ENCODE results near the gene CHST3.

The CHST3 gene

DNA sequence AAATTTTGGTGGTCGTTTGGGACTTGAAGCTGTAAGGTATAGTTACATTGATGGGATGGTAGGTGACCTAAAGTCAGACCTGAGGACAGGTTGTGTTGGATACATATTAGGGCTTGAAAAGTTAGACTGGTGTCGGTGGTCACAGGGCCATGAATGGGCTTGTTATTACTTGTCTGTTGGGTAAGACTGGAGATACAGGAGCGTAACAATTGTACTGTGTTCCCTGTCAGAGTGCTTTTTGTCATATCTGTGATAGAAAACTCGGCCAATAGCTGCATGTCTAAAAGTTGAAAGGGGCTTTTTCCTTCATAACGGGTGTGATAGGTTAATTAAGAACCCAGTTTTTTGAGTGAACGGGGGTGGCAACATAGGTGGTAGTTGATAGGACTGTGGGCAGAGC, 13.5 kb upstream of the CHST3 start:
- TF ChIP-seq, protein P1, sequence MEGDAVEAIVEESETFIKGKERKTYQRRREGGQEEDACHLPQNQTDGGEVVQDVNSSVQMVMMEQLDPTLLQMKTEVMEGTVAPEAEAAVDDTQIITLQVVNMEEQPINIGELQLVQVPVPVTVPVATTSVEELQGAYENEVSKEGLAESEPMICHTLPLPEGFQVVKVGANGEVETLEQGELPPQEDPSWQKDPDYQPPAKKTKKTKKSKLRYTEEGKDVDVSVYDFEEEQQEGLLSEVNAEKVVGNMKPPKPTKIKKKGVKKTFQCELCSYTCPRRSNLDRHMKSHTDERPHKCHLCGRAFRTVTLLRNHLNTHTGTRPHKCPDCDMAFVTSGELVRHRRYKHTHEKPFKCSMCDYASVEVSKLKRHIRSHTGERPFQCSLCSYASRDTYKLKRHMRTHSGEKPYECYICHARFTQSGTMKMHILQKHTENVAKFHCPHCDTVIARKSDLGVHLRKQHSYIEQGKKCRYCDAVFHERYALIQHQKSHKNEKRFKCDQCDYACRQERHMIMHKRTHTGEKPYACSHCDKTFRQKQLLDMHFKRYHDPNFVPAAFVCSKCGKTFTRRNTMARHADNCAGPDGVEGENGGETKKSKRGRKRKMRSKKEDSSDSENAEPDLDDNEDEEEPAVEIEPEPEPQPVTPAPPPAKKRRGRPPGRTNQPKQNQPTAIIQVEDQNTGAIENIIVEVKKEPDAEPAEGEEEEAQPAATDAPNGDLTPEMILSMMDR (IDR thresholded peaks at IDR 0.05; ENCODE audit: low read depth, low read length) = no peak
- no peak for TF ChIP-seq EZH2phosphoT487 (IDR thresholded peaks at IDR 0.05; ENCODE audit: low read depth)
- Histone ChIP-seq H3K36me3 (replicated peaks; ENCODE audit: low read depth, low read length) (no peaks in the 10 kb centered on the region), H3K4me1 (ENCODE audit: low read length) (no peaks in the 10 kb centered on the region), H3K27ac (ENCODE audit: low read length) (no peak overlapping the region), H3K4me2 (ENCODE audit: low read length) (no peak overlapping the region), H3K27me3 (ENCODE audit: low read depth, low read length) (no peaks in the 10 kb centered on the region), H3K9ac (ENCODE audit: low read length) (no peak overlapping the region), H4K20me1 (ENCODE audit: insufficient read depth, low read length) (no peaks in the 10 kb centered on the region), H3K79me2 (ENCODE audit: low read length) (no peaks in the 10 kb centered on the region), H3K9me3 (ENCODE audit: insufficient read depth, low read length) (peaks cover 7% of the 10 kb centered on the region; the same call in 1 of the 2 replicates), H3K4me3 (ENCODE audit: low read length) (no peak overlapping the region), H2AFZ (ENCODE audit: low read depth, low read length) (no peak overlapping the region)

DNA sequence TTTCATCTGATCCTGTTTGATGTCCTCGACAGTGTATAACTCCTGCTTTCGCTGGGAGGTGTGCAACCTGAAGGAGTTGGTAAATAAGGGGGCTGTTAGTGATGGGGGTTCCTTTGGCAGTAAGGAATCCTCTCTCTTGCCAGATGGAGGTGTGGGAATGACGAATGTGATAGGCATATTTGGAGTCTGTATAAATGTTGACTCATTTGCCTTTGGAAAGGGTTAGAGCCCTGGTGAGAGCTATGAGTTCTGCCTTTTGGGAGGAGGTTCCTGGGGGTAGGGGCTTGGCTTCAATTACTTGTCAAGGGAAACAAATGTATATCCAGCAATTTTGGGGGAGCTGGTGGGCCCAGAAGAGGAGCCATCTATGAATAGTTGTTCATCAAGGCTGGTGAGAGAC, 11.4 kb upstream of the CHST3 start:
- Histone ChIP-seq H3K27ac (ENCODE audit: low read length) (no peak overlapping the region), H3K4me1 (ENCODE audit: low read length) (no peaks in the 10 kb centered on the region; the same call in 1 of the 2 replicates), H3K27me3 (ENCODE audit: low read depth, low read length) (no peaks in the 10 kb centered on the region), H4K20me1 (ENCODE audit: insufficient read depth, low read length) (no peaks in the 10 kb centered on the region), H3K9me3 (ENCODE audit: insufficient read depth, low read length) (no peaks in the 10 kb centered on the region), H3K36me3 (replicated peaks; ENCODE audit: low read depth, low read length) (no peaks in the 10 kb centered on the region), H3K4me3 (ENCODE audit: low read length) (no peak overlapping the region), H3K9ac (ENCODE audit: low read length) (no peak overlapping the region), H2AFZ (ENCODE audit: low read depth, low read length) (no peak overlapping the region), H3K79me2 (ENCODE audit: low read length) (no peaks in the 10 kb centered on the region), H3K4me2 (ENCODE audit: low read length) (no peak overlapping the region)
- TF ChIP-seq, protein P1 (IDR thresholded peaks at IDR 0.05; ENCODE audit: low read depth, low read length) = no peak
- no peak for TF ChIP-seq EZH2phosphoT487 (IDR thresholded peaks at IDR 0.05; ENCODE audit: low read depth)

DNA sequence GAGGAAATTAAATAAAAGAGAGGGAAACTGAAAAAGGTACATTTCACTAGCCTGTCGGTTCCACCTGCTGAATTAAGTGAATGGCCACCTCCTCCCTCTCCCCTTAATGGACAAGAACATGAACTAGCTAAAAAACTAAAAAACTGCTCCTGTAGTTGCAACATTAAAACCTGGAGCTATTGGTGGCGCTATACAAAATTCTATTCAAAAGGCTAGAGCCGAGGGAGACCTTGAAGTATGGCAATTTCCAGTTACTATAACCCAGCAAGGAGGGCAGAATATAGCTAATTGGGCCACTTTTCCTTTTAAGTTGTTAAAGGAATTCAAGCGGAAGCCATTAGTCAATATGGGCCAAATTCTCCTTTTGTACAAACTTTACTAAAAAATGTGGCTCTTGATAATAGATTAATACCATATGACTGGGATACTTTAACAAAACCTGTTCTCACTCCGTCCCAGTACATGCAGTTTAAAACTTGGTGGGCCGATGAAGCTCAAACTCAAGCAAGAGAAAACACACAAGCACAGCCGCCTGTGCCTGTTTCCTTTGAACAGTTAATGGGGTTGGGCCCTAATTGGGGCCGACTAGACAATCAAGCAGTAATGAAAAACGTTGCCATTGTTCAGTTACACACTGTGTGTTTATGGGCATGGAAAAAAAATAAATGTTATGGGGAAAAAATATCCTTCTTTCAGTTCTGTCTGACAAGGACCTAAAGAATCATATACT, 6.5 kb upstream of the CHST3 start:
- no peak overlapping the region for H3K4me3 ChIP-seq (ENCODE audit: low read length)
- no peak overlapping the region for H3K27ac ChIP-seq (ENCODE audit: low read length)
- TF ChIP-seq, protein P1 (IDR thresholded peaks at IDR 0.05; ENCODE audit: low read depth, low read length) = no peak
- no peak for TF ChIP-seq EZH2phosphoT487 (IDR thresholded peaks at IDR 0.05; ENCODE audit: low read depth)
- H3K4me1 ChIP-seq (ENCODE audit: low read length) = peaks cover 5% of the 10 kb centered on the region
- H3K27me3 ChIP-seq (ENCODE audit: low read depth, low read length) = peaks cover 9% of the 10 kb centered on the region; the same call in 1 of the 2 replicates
- no peaks in the 10 kb centered on the region for H3K79me2 ChIP-seq (ENCODE audit: low read length)
- H4K20me1 ChIP-seq (ENCODE audit: insufficient read depth, low read length) = no peaks in the 10 kb centered on the region
- no peak overlapping the region for H2AFZ ChIP-seq (ENCODE audit: low read depth, low read length)
- H3K4me2 ChIP-seq (ENCODE audit: low read length) = no peak overlapping the region
- no peaks in the 10 kb centered on the region for H3K36me3 ChIP-seq (replicated peaks; ENCODE audit: low read depth, low read length)
- no peaks in the 10 kb centered on the region for H3K9me3 ChIP-seq (ENCODE audit: insufficient read depth, low read length)
- H3K9ac ChIP-seq (ENCODE audit: low read length) = no peak overlapping the region

GRCh38 chr10:71959526-71959925, 4.7 kb upstream of the CHST3 start:
- no peak overlapping the region for H3K4me2 ChIP-seq (ENCODE audit: low read length)
- no peaks in the 10 kb centered on the region for H3K9me3 ChIP-seq (ENCODE audit: insufficient read depth, low read length)
- H3K4me1 ChIP-seq (ENCODE audit: low read length) = peaks cover 5% of the 10 kb centered on the region
- TF ChIP-seq EZH2phosphoT487 (IDR thresholded peaks at IDR 0.05; ENCODE audit: low read depth) = no peak
- H3K27me3 ChIP-seq (ENCODE audit: low read depth, low read length) = peaks cover 9% of the 10 kb centered on the region; the same call in 1 of the 2 replicates
- H4K20me1 ChIP-seq (ENCODE audit: insufficient read depth, low read length) = no peaks in the 10 kb centered on the region
- no peak overlapping the region for H2AFZ ChIP-seq (ENCODE audit: low read depth, low read length)
- no peaks in the 10 kb centered on the region for H3K36me3 ChIP-seq (replicated peaks; ENCODE audit: low read depth, low read length)
- H3K79me2 ChIP-seq (ENCODE audit: low read length) = no peaks in the 10 kb centered on the region
- no peak overlapping the region for H3K4me3 ChIP-seq (ENCODE audit: low read length)
- H3K27ac ChIP-seq (ENCODE audit: low read length) = no peak overlapping the region
- H3K9ac ChIP-seq (ENCODE audit: low read length) = no peak overlapping the region

Measured in OCI-LY3 (cell line).